ENCODE measurements around the gene DNMT3A.

DNA sequence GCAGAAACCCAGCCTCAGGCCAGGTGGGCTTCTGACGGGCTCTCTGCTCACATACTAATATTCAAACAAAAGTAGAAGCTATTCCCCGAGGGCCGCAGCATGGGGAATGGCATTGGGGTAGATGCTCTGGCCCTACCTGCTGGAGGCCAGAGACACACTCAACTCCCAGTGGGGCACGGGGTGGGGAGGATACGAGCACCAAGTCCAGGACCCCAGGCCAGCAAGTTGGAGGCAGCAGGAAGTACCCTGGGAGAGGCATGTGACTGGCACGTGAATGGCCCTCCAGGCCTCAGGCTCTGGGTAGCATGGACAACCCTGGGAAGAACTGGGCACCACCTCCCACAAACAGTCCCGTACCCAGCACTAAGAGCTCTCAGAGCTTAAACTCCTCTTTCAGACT, 3.8 kb downstream of the DNMT3A start:
- no peak for TF ChIP-seq CTCF (conservative IDR thresholded peaks at IDR 0.05; ENCODE audit: low read depth, low read length)
- no peak for TF ChIP-seq EZH2 (IDR thresholded peaks at IDR 0.05; ENCODE audit: low read length, unreplicated experiment)
- no peak for TF ChIP-seq EZH2phosphoT487 (IDR thresholded peaks at IDR 0.05; ENCODE audit: borderline replicate concordance, low read length)

All from PC-3 (cell line).